PC-3 (cell line): ENCODE data around the gene RAB14. TPM values are rescaled to one million over a fixed set of nuclear protein-coding genes. Genes with fewer than 3 reads are reported as not detected.

ENCODE experiments used
- ATAC-seq: fragments of 200-7000 bp; cut with Tn5 transposase; 2 replicates; pipeline ENCODE4 v1.9.1; 2020; ENCODE audit warnings: mild to moderate bottlenecking, moderate library complexity
- BruUV-seq: library from RNA; stranded (reverse); fragments of 400-500 nt; replicated peaks from 2 replicates; lab custom pipeline; 2021; lab: Mats Ljungman, UMichigan
- CTCF ChIA-PET: fragments of 300-600 bp; sonication (Branson Sonifier 250); formaldehyde crosslinking; loops from one replicate; lab custom pipeline; 2022; ENCODE audit warnings: antibody characterized with exemption; lab: Charles Lee
- POLR2A ChIA-PET: fragments of 300-600 bp; sonication (Branson Sonifier 250); formaldehyde crosslinking; loops from one replicate; lab custom pipeline; 2022; ENCODE audit warnings: antibody characterized with exemption; ENCODE audit not compliant: unreplicated experiment; lab: Charles Lee
- DNase-seq: peaks from one replicate; pipeline ENCODE4 v3.0.0-alpha.2; 2015
- H2AFZ ChIP-seq: fragments of 300-600 bp; sonication (generic); 2 replicates; pipeline ENCODE4 v1.6.0; 2016; ENCODE audit warnings: antibody characterized with exemption, low read length
- H3F3A ChIP-seq: fragments of 300-600 bp; sonication (generic); one replicate; pipeline ENCODE4 v1.6.0; 2017; ENCODE audit warnings: antibody characterized with exemption, low read length, control low read depth, mild to moderate bottlenecking; ENCODE audit not compliant: unreplicated experiment
- H3K27ac ChIP-seq: fragments of 300-600 bp; sonication (generic); 2 replicates; pipeline ENCODE4 v1.5.1; 2016; ENCODE audit warnings: mild to moderate bottlenecking, low read length
- H3K27me3 ChIP-seq: fragments of 300-600 bp; sonication (generic); 2 replicates; pipeline ENCODE4 v1.6.1; 2016; ENCODE audit warnings: low read length, mixed read lengths
- H3K36me3 ChIP-seq: fragments of 300-600 bp; sonication (generic); 2 replicates; pipeline ENCODE4 v1.6.1; 2016; ENCODE audit warnings: low read depth, mixed run types, low read length, mixed read lengths
- H3K4me1 ChIP-seq: fragments of 300-600 bp; sonication (generic); 2 replicates; pipeline ENCODE4 v1.5.1; 2016; ENCODE audit warnings: low read length; ENCODE audit not compliant: insufficient read depth
- H3K4me2 ChIP-seq: fragments of 300-600 bp; sonication (generic); 2 replicates; pipeline ENCODE4 v1.6.0; 2016; ENCODE audit warnings: low read length
- H3K4me3 ChIP-seq: fragments of 300-600 bp; sonication (generic); 2 replicates; pipeline ENCODE4 v1.5.1; 2016; ENCODE audit warnings: mild to moderate bottlenecking, low read length, mixed read lengths
- H3K79me2 ChIP-seq: fragments of 300-600 bp; sonication (generic); 2 replicates; pipeline ENCODE4 v1.6.1; 2017; ENCODE audit warnings: low read length, mixed read lengths
- H3K9ac ChIP-seq: fragments of 300-600 bp; sonication (generic); 2 replicates; pipeline ENCODE4 v1.6.0; 2016; ENCODE audit warnings: mild to moderate bottlenecking, low read length
- H3K9me2 ChIP-seq: fragments of 300-600 bp; sonication (generic); replicated peaks from 2 replicates; pipeline ENCODE4 v1.6.1; 2016; ENCODE audit warnings: mixed run types, low read length, mixed read lengths
- H3K9me3 ChIP-seq: fragments of 300-600 bp; sonication (generic); 2 replicates; pipeline ENCODE4 v1.6.1; 2016; ENCODE audit warnings: low read length, mixed read lengths
- H4K20me1 ChIP-seq: fragments of 300-600 bp; sonication (generic); 2 replicates; pipeline ENCODE4 v1.6.1; 2016; ENCODE audit warnings: low read length, mixed read lengths
- CTCF ChIP-seq: fragments of 300-600 bp; sonication (generic); conservative IDR thresholded peaks from 2 replicates; pipeline ENCODE4 v1.5.1; 2017; ENCODE audit warnings: antibody characterized with exemption, low read depth, mild to moderate bottlenecking, low read length
- EZH2 ChIP-seq: fragments of 300-600 bp; sonication (generic); IDR thresholded peaks from one replicate; pipeline ENCODE4 v1.6.1; 2017; ENCODE audit warnings: antibody characterized with exemption, mild to moderate bottlenecking, low read length; ENCODE audit not compliant: unreplicated experiment
- EZH2phosphoT487 ChIP-seq: fragments of 300-600 bp; sonication (generic); IDR thresholded peaks from 2 replicates; pipeline ENCODE4 v1.6.1; 2018; ENCODE audit warnings: mild to moderate bottlenecking, antibody characterized with exemption, low read length, borderline replicate concordance
- intact Hi-C: fragments of 100-400 bp; cut with micrococcal nuclease; formaldehyde crosslinking; loops from 2 replicates; pipeline ENCODE4 v1.9.0; 2023
- total RNA-seq: library from RNA; depleted of rRNA; stranded (reverse); fragments of >200 nt; gene quantifications from 2 replicates; pipeline ENCODE4 v1.2.3, GENCODE V29; 2014

The RAB14 gene
- total RNA-seq, 1 experiment from 2014 or later: 13.8 TPM

GRCh38 chr9:121194730-121195129 is 6.9 kb downstream of the RAB14 start:
- H3K9me3 ChIP-seq: no peaks in the 10 kb centered on the region
- peaks cover 73% of the 10 kb centered on the region for H4K20me1 ChIP-seq
- DNase-seq (no peak), ATAC-seq (no peak)
- BruUV-seq: no TSS peak
- intact Hi-C loops: loop anchor here (5.0 kb wide), 1 partner anchor 87 kb away; no protein-coding TSS in a partner anchor
- H3K9ac ChIP-seq: no peak overlapping the region
- H3K4me1 ChIP-seq: peaks cover 27% of the 10 kb centered on the region
- H3K27me3 ChIP-seq: no peaks in the 10 kb centered on the region
- TF ChIP-seq EZH2 (no peak), CTCF (no peak), EZH2phosphoT487 (no peak)
- no peak overlapping the region for H3K4me2 ChIP-seq
- H2AFZ ChIP-seq: no peak overlapping the region
- H3K9me2 ChIP-seq: no peaks in the 10 kb centered on the region
- H3K27ac ChIP-seq: no peak overlapping the region
- H3K36me3 ChIP-seq: peaks cover 5% of the 10 kb centered on the region; the same call in 1 of the 2 replicates
- no peak overlapping the region for H3K4me3 ChIP-seq
- H3F3A ChIP-seq: no peaks in the 10 kb centered on the region
- CTCF ChIA-PET: no interaction called here
- POLR2A ChIA-PET: no interaction called here
- H3K79me2 ChIP-seq: peaks cover 100% of the 10 kb centered on the region

DNA sequence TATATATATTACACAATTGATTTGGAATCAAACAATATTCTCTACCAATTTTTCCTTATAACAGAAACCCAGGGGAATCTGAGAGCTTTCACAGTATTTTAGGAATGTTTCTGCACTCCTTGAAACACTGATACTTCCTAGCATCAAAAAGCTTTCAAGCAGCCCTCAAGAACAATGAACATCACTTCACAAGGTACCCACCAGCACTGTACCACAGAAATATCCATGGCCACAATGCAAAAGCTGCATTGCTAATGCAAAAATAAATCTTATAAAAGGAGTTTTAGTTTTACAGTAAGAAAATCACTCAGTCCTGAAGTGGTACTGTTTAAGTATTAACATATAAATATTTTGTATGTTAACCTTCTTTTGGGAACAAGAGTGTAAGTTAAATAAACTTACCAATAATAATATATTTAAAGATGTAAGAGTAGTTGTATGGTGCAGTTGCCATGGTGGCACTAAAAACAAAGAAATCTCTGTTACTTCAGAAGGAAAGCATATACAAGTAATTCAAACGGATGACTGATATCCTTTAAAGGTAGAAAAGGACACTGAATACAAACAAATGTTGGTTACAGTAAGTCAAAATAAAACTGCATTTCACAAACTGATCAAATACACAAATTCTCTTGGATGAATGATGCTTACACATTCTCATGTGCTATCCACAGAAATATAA is 8.6 kb downstream of the RAB14 start:
- DNase-seq: no peak
- Histone ChIP-seq H3K4me2 (no peak overlapping the region), H3K36me3 (peaks cover 5% of the 10 kb centered on the region; the same call in 1 of the 2 replicates), H4K20me1 (peaks cover 63% of the 10 kb centered on the region), H3K9me2 (no peaks in the 10 kb centered on the region), H3K9ac (no peak overlapping the region), H3K27ac (no peak overlapping the region), H3K4me1 (peaks cover 13% of the 10 kb centered on the region), H3K4me3 (no peak overlapping the region), H3K79me2 (peaks cover 99% of the 10 kb centered on the region), H3K27me3 (no peaks in the 10 kb centered on the region), H2AFZ (no peak overlapping the region), H3F3A (no peaks in the 10 kb centered on the region), H3K9me3 (no peaks in the 10 kb centered on the region)
- TF ChIP-seq CTCF: no peak
- TF ChIP-seq EZH2: no peak
- TF ChIP-seq EZH2phosphoT487: no peak
- no peak for ATAC-seq
- ChIA-PET POLR2A (no interaction called here), CTCF (no interaction called here)
- intact Hi-C loops: no loop called here
- BruUV-seq: no TSS peak

DNA sequence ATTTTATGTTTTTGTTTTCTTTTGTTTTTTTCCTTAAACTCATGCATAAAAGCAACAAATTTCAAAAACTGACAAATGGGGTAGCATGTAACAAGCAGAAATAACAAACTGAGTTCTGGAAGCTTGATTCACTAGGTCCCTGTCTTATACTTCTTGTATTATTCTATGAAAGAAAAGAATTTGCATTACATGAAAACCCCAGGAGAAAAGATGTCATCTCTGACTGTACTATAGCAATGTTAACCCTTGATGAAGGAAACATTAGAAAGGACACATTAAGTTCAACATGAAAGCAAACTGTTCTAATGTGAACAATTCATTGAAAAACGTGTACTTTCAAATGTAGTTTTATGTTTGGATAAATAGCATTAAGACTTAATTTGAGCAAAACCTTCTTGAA is 9.2 kb downstream of the RAB14 start:
- H3K36me3 ChIP-seq: peaks cover 5% of the 10 kb centered on the region; the same call in 1 of the 2 replicates
- DNase-seq (no peak), ATAC-seq (no peak)
- no peaks in the 10 kb centered on the region for H3K9me3 ChIP-seq
- no peak overlapping the region for H3K27ac ChIP-seq
- no peak overlapping the region for H3K4me3 ChIP-seq
- peaks cover 99% of the 10 kb centered on the region for H3K79me2 ChIP-seq
- CTCF ChIA-PET: no interaction called here
- H2AFZ ChIP-seq: no peak overlapping the region
- intact Hi-C loops: no loop called here
- POLR2A ChIA-PET: no interaction called here
- H4K20me1 ChIP-seq: peaks cover 62% of the 10 kb centered on the region
- H3K4me2 ChIP-seq: no peak overlapping the region
- no peak overlapping the region for H3K9ac ChIP-seq
- H3K4me1 ChIP-seq: peaks cover 7% of the 10 kb centered on the region
- TF ChIP-seq CTCF (no peak), EZH2 (no peak), EZH2phosphoT487 (no peak)
- H3K27me3 ChIP-seq: no peaks in the 10 kb centered on the region
- no TSS peak for BruUV-seq
- no peaks in the 10 kb centered on the region for H3K9me2 ChIP-seq
- no peaks in the 10 kb centered on the region for H3F3A ChIP-seq
